IPS-18a (cell line): Measurements from ENCODE around the gene TBX19.

ENCODE experiments used
- H3K27ac ChIP-seq: one replicate; pipeline ENCODE4 v1.5.1; 2013; ENCODE audit warnings: low read length
- H3K27me3 ChIP-seq: one replicate; pipeline ENCODE4 v1.6.1; 2013; ENCODE audit warnings: mild to moderate bottlenecking, low read length; ENCODE audit not compliant: control insufficient read depth, insufficient read depth
- H3K36me3 ChIP-seq: one replicate; pipeline ENCODE4 v1.6.1; 2013; ENCODE audit warnings: low read depth, low read length; ENCODE audit not compliant: control insufficient read depth
- H3K4me1 ChIP-seq: one replicate; pipeline ENCODE4 v1.6.1; 2013; ENCODE audit warnings: low read depth, low read length; ENCODE audit not compliant: control insufficient read depth
- H3K4me3 ChIP-seq: one replicate; pipeline ENCODE4 v1.5.1; 2013; ENCODE audit warnings: low read length
- H3K9ac ChIP-seq: one replicate; pipeline ENCODE4 v1.6.1; 2013; ENCODE audit warnings: mild to moderate bottlenecking, low read length, moderate library complexity
- H3K9me3 ChIP-seq: one replicate; pipeline ENCODE4 v1.6.1; 2013; ENCODE audit warnings: low read depth, low read length; ENCODE audit not compliant: control insufficient read depth

Gene TBX19

DNA sequence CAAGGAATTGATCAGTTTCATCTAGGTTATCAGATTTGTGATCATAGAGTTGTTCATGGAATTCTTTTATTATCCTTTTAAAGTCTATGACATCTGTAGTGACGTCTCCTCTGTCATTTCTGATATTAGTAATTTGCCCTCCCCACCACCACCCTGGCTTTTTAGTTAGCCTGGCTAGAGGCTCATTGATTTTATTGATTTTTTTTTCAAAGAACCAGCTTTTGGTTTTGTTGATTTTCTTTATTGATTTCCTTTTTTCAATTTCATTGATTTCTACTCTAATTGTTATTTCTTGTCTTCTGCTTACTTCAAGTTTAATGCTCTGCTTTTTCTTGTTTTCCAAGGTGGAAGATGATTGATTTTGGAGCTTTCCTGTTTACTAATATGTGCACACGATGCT is 23.3 kb upstream of the TBX19 start:
- H3K27me3 ChIP-seq: no peaks in the 10 kb centered on the region
- H3K4me1 ChIP-seq: peaks cover 10% of the 10 kb centered on the region
- no peak overlapping the region for H3K27ac ChIP-seq
- no peak overlapping the region for H3K9ac ChIP-seq
- no peak overlapping the region for H3K4me3 ChIP-seq
- peaks cover 10% of the 10 kb centered on the region for H3K9me3 ChIP-seq
- H3K36me3 ChIP-seq: no peaks in the 10 kb centered on the region

DNA sequence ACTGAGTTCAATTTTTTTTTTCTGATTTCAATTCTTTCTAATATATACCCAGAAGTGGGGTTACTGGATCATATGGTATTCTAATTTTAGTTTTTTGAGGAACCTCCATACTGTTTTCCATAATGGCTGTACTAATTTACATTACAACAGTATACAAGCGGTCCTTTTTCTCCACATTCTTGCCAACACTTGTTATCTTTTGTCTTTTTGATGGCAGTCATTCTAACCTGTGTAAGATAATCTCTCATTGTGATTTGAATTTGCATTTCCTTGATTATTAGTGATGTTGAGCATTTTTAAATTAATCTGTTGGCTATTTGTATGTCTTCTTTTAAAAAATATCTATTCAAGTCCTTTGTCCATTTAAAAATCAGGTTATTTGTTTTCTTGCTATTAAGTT is 21.1 kb upstream of the TBX19 start:
- Histone ChIP-seq H3K9ac (no peak overlapping the region), H3K27ac (no peak overlapping the region), H3K36me3 (no peaks in the 10 kb centered on the region)

DNA sequence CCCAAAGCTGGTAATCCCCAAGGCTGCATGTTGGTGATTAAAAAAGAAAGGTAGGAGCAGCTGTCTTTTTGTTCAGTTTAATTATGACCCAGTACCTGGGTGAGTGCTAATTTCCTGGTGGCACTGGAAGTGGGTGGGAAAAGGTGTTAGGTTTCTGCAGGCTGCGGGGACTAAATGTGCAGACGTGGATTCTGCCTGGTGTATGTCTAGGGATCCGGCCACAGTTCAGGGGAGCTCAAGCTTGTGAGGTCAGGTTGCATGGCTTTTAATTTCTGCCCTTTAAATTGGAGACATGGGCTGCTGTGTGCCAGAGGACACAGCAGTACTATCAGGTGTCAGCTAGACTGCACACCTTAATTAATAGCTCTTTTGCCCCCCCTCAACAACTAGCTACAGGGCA is 20.3 kb upstream of the TBX19 start:
- H3K36me3 ChIP-seq: no peaks in the 10 kb centered on the region

More for the DNA sequence above, 21.1 kb upstream of the TBX19 start:
- no peak overlapping the region for H3K4me3 ChIP-seq
- peaks cover 10% of the 10 kb centered on the region for H3K9me3 ChIP-seq
- H3K27me3 ChIP-seq: no peaks in the 10 kb centered on the region
- H3K4me1 ChIP-seq: peaks cover 10% of the 10 kb centered on the region

DNA sequence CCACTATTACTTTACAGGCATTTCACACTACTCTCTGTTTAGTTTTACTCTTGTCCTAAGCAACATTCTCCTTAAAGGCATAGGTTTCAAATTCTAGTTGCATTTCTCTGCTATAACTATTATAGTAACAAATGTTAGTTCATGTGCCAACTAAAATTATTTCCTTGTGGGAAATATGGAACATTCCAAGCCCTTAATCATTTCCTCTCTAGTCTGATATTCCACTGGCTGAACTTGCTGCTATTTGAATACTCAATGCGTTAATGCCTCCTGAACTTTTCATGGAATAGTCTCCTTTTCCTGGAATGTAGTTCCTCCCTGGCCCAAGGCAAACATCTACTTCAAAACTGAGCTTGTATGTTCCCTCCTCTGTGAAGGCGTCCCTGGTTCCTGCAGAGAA is 19.3 kb upstream of the TBX19 start:
- Histone ChIP-seq H3K27ac (no peak overlapping the region), H3K36me3 (no peaks in the 10 kb centered on the region), H3K4me1 (peaks cover 10% of the 10 kb centered on the region), H3K4me3 (no peak overlapping the region), H3K9me3 (peaks cover 1% of the 10 kb centered on the region), H3K27me3 (no peaks in the 10 kb centered on the region), H3K9ac (no peak overlapping the region)

More for the DNA sequence above, 20.3 kb upstream of the TBX19 start:
- peaks cover 10% of the 10 kb centered on the region for H3K9me3 ChIP-seq
- no peak overlapping the region for H3K9ac ChIP-seq
- H3K4me3 ChIP-seq: no peak overlapping the region
- H3K4me1 ChIP-seq: peaks cover 10% of the 10 kb centered on the region
- no peak overlapping the region for H3K27ac ChIP-seq
- no peaks in the 10 kb centered on the region for H3K27me3 ChIP-seq

DNA sequence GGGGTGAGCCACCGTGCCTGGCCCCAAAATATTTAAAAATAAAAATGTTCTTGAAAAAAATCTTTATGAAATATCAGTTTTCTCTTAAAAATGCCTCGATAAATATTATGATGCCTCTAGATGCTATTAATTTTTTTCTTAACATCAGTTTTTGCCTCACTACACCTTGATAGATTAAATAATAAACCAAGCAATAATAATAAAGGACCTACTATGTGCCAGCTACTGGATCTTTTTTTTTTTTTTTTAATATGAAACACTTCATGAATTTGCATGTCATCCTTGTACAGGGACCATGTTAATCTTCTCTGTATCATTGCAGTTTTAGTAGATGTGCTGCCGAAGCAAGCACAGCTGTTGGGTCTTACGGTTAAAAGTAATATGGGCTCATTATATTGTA is 17.5 kb upstream of the TBX19 start:
- H3K27ac ChIP-seq: no peak overlapping the region
- H3K27me3 ChIP-seq: no peaks in the 10 kb centered on the region
- no peaks in the 10 kb centered on the region for H3K9me3 ChIP-seq
- no peak overlapping the region for H3K4me3 ChIP-seq
- H3K9ac ChIP-seq: no peak overlapping the region
- no peaks in the 10 kb centered on the region for H3K36me3 ChIP-seq
- peaks cover 10% of the 10 kb centered on the region for H3K4me1 ChIP-seq

- peaks cover 7% of the 10 kb centered on the region for H3K4me1 ChIP-seq
- no peak overlapping the region for H3K4me3 ChIP-seq
- H3K27ac ChIP-seq: no peak overlapping the region
- H3K9ac ChIP-seq: no peak overlapping the region
- H3K36me3 ChIP-seq: no peaks in the 10 kb centered on the region
- no peaks in the 10 kb centered on the region for H3K27me3 ChIP-seq
- H3K9me3 ChIP-seq: no peaks in the 10 kb centered on the region
These were observed 16.4 kb upstream of the TBX19 start for GRCh38 chr1:168264296-168264695.

DNA sequence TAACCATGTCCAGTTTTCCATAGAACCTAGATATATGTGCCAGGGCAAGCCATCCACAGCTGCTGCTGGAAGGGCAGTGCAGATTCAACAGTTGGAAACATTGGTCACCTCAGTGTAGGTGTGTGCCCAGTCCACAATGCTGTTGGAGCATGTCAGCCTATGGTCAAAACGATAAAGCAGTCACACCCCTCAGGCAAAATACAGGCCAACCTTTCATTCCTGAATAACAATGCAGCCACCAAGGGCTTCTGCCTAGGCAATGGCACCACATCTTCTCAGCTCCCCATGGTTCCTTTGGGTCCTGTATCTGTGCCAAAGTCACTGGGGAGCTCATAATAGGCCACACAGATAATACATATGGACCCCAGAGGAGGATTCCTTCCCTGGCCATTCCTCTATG is 15.1 kb upstream of the TBX19 start:
- H3K9ac ChIP-seq: no peak overlapping the region
- no peak overlapping the region for H3K27ac ChIP-seq
- no peak overlapping the region for H3K4me3 ChIP-seq
- no peaks in the 10 kb centered on the region for H3K9me3 ChIP-seq
- H3K4me1 ChIP-seq: no peaks in the 10 kb centered on the region
- no peaks in the 10 kb centered on the region for H3K36me3 ChIP-seq
- no peaks in the 10 kb centered on the region for H3K27me3 ChIP-seq

DNA sequence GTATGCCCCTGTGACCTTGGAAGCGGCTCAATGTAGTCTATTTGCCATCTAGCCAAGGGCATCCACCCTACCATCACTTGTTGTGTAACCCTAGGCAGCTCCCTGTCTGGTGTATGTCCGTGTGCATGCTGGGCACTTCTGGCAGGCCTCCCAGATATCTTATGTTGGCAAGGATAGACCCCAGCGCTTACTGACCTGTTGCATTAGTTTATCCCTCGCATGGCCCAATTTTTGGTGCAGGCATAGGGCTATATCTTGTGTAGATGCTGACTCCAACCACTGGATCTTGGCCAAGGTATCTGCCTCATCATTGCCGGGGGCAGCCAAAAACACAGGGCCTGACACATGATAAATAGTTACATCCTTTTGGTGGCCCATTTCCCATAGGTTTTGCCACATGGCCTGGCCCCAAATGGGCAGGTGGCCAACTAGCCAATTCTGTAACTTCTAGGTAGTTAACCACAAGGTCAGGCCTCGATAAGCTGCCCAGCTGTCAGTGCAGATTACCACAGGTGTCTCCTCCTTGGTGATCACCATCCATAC is 14.0 kb upstream of the TBX19 start:
- no peaks in the 10 kb centered on the region for H3K27me3 ChIP-seq
- no peaks in the 10 kb centered on the region for H3K36me3 ChIP-seq
- H3K9ac ChIP-seq: no peak overlapping the region
- no peaks in the 10 kb centered on the region for H3K4me1 ChIP-seq
- no peak overlapping the region for H3K27ac ChIP-seq
- H3K9me3 ChIP-seq: no peaks in the 10 kb centered on the region
- H3K4me3 ChIP-seq: no peak overlapping the region

- Histone ChIP-seq H3K9ac (no peak overlapping the region), H3K27ac (no peak overlapping the region), H3K36me3 (no peaks in the 10 kb centered on the region), H3K9me3 (no peaks in the 10 kb centered on the region), H3K4me3 (no peak overlapping the region), H3K27me3 (no peaks in the 10 kb centered on the region), H3K4me1 (no peaks in the 10 kb centered on the region)
These were observed 9.0 kb upstream of the TBX19 start for GRCh38 chr1:168271636-168272035.

- Histone ChIP-seq H3K4me3 (no peak overlapping the region), H3K4me1 (no peaks in the 10 kb centered on the region), H3K27ac (no peak overlapping the region), H3K27me3 (no peaks in the 10 kb centered on the region), H3K9ac (no peak overlapping the region), H3K9me3 (no peaks in the 10 kb centered on the region), H3K36me3 (no peaks in the 10 kb centered on the region)
These were observed 7.1 kb upstream of the TBX19 start for GRCh38 chr1:168273575-168273974.

DNA sequence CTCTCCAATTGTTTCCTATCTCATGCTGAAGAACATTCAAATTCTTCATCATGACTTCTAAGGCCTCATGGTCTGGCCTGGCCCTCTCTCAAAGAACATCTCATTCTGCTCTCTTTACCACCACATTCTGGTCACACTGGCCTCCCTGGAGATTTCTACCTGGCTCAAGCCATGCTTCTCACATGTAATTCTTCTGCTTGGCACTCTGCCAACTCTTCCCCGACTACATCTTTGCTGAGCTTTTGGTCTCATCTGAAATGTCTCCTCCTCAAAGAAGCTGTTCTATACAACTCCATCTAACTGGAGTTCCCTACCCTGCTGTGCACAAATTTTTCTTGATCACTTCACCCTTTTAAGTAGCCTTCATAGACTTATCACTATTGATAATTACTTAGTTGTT is 1.4 kb upstream of the TBX19 start:
- no peaks in the 10 kb centered on the region for H3K4me1 ChIP-seq
- H3K27me3 ChIP-seq: no peaks in the 10 kb centered on the region
- H3K9ac ChIP-seq: no peak overlapping the region
- no peaks in the 10 kb centered on the region for H3K9me3 ChIP-seq
- no peak overlapping the region for H3K27ac ChIP-seq
- H3K4me3 ChIP-seq: no peak overlapping the region
- H3K36me3 ChIP-seq: no peaks in the 10 kb centered on the region

GRCh38 chr1:168281603-168282325 is 1.1 kb downstream of the TBX19 start:
- Histone ChIP-seq H3K27me3 (no peaks in the 10 kb centered on the region), H3K9me3 (no peaks in the 10 kb centered on the region), H3K27ac (no peak overlapping the region), H3K36me3 (no peaks in the 10 kb centered on the region), H3K4me3 (no peak overlapping the region), H3K4me1 (peaks cover 19% of the 10 kb centered on the region), H3K9ac (no peak overlapping the region)
